NK-92 (cell line): Measurements from ENCODE around the gene IL17REL.
"Not testable (repeated sequence)": the region's sequence is repeated elsewhere in the genome, so short reads cannot be mapped to it uniquely, and the experiment has no call there.

ENCODE experiments used
- DNase-seq: peaks from one replicate; lab custom pipeline; 2025; ENCODE audit not compliant: unreplicated experiment; lab: John Stamatoyannopoulos, UW

The IL17REL gene

GRCh38 chr22:49992921-49993648, 19.5 kb downstream of the IL17REL start:
- no peak for DNase-seq

DNA sequence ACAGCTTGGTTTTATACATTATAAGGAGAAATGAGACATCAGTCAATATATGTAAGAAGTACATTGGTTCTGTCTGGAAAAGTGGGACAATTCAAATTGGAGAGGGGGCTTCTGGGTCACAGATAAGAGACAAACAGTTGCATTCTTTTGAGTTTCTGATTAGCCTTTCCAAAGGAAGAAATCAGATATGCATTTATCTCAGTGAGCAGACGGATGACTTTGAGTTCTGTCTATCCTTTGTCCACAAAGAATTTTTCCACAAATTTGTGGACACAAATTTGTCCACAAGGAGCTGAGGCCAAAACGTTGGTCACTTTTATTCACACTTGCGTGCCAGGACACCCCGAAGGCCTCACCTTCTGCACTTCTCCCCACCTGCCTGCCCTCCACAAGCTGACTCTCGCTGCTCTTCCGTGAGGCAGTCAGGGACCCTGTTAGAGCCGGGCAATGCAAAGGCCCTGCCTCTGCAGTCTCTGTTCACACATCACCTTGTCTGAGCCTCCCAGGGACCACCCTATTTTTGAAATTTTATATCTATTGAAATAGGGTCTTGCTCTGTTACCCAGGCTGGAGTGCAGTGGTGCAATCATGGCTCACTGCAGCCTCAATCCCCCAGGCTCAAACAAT, 20.5 kb downstream of the IL17REL start:
- no peak for DNase-seq

DNA sequence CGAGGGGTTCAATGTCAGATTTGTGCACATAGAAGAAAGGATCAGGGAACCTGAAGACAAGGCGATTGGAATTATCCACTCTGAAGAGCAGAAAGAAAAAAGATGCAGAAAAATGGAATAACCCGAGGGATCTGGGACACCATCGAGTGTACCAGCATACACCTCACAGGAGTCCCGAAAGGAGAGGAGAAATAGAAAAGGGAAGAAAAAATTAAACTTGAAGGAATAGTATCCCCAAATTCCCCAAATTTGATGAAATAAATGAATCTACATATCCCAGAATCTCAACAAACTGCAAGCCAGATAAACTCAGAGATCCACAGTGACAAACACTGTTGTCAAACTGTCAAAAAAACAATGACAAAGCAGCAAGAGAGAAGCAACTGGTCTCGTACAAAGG, 21.4 kb downstream of the IL17REL start:
- no peak for DNase-seq

- DNase-seq: not testable (repeated sequence)
Measured at GRCh38 chr22:49989826-49990225, 22.7 kb downstream of the IL17REL start.

DNA sequence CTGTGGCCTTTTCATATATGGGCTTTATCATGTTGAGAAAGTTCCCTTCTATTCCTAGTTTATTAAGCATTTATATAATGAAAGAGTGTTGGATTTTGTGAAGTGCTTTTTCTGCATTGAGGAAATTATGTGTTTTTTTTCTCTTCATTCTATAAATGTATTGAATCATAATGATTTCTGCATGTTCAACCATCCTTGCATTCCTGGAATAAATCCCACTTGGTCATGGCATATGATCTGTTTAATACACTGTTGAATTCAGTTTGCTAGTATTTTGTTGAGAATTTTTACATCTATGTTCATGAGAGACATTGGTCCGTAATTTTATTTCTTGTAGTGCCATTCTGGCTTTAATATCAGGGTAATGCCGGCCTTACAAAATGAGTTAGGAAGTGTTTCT, 26.2 kb downstream of the IL17REL start:
- DNase-seq: no peak

DNA sequence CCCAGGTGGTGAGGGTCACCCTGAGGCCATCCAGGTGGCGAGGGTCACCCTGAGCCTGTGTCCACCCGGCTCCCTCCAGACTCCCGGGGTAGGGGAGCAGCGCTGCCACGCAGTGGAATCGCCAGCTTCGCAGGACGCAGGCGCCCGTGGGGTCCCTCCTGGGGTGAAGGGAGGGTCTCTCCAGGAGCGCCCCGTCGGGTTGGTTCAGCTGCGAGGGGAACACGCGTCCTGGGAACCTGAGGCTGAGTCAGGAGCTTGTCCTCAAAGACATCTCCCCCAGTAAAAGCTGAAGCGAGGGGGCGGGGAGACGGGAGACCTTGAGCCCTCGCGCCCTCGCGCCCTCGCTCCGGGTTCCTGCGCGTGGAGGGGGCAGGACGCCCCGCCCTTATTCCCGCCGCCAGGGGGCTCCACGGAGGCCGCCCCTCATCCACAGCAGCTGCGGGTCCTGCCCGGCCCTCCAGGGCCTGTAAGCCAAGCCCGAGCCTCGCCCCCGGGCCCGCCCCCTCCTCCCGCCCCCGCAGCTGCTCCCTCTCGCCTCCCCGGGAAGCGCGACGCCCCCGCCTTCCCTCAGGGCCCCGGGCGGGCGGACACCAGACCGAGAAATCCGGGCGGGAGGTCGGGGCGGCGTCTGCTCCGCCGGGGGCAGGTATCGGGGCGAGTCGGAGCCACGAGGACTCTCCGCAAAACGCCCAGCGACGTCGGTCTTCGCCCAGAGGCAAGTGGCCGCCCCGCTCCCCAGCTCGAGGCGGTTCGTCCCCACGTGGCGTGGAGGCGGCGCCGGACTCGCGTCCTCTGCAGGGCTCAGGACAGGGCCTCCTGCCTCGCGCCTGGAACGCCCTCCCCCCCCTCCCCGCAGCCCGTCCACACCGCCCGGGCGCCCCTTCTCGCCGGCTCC, 29.2 kb downstream of the IL17REL start:
- DNase-seq: no peak

- not testable (repeated sequence) for DNase-seq
Measured at GRCh38 chr22:49981799-49982198, 30.8 kb downstream of the IL17REL start.

DNA sequence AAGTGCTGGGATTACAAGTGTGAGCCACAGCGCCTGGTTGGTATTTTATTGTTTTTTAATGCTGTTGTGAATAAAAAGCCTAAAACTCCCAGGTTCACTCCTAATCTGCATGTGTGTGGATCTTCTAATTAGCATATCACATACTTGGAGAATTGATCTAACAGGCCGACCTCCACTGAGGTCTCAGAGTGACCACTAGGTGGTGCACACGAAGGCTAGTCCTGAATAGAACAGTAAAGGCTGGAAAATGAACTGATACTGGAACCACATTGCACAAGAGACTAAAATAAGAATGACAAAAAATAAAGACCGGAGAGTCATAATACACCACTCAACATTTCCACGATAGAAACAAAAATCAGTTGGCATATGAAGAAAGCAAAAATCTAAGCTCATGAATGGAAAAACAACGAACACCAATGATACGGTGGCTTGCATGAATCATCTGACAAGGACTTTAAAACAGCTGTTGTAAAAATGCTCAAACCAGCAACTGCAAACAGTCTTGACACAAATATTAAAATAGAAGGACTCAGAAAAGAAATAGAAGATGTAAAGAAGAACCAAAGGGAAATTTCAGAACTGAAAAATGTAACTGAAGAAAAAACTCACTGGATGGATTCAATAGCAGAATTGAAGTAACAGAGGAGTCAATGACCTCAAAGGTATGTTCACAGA, 32.8 kb downstream of the IL17REL start:
- DNase-seq: no peak

GRCh38 chr22:49977578-49977977, 35.0 kb downstream of the IL17REL start:
- no peak for DNase-seq

DNA sequence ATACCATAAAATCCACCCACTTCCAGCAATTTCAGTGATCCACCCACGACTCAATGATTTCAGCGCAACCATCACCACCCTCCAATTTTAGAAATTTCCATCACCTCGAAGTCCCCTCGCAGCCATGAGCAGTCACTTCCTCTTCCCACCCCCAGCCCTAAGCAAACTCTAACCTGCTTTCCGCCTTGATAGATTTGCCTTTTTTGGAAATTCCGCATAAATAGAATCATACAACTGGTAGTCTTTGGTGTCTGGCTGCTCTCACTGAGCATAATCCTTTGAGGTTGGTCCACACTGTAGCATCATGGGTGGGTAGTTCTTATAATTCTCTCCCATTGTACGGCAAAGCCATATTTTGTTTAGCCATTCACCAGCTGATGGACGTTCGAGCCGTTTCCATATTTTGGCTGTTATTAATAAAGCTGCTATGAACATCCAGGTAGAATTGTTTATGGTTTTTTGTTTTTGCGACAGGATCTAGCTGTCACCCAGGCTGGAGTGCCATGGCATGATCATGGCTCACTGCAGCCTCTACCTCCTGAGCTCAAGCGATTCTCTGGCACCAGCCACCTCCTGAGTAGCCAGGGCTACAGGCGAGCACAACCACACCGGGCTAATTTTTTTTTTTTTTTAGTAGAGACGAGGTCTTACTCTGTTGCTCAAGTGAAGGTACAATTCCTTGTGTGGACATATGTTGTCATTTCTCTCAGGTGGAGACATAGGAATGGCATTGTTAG, 36.0 kb downstream of the IL17REL start:
- DNase-seq: no peak

DNA sequence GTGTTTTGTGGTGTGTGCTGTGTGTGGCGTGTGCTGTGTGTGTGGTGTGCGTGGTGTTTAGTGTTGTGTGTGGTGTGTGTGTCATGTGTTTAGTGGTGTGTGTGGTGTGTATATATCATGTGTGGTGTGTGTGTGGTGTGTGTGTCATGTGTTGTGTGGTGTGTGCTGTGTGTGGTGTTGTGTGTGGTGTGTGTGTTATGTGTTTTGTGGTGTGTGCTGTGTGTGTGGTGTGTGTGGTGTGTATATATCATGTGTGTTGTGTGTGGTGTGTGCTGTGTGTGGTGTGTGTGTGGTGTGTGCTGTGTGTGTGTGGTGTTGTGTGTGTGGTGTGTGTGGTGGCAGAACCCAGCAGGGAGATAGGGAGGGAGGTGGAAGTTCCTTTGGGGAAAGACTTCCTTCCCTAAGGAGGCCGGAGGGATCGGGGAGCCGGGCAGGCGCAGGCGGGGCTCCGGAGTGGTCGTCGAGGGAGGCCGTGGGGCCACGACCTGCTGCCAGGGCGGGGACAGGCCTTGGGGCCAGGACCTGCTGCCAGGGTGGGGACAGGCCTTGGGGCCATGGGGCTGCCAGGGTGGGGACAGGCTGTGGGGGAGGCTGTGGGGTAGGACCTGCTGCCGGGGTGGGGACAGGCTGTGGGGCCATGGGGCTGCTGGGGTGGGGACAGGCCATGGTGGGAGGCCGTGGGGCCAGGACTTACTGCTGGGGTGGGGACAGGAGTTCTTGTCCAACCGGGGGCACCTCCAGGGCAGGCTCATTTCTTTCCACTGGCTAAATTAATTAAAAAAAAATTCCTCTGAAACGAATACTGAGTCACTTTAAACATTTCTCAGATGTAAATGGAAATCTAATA, 36.8 kb downstream of the IL17REL start:
- DNase-seq: no peak

- no peak for DNase-seq
Measured at GRCh38 chr22:49973018-49973961, 39.3 kb downstream of the IL17REL start.

DNA sequence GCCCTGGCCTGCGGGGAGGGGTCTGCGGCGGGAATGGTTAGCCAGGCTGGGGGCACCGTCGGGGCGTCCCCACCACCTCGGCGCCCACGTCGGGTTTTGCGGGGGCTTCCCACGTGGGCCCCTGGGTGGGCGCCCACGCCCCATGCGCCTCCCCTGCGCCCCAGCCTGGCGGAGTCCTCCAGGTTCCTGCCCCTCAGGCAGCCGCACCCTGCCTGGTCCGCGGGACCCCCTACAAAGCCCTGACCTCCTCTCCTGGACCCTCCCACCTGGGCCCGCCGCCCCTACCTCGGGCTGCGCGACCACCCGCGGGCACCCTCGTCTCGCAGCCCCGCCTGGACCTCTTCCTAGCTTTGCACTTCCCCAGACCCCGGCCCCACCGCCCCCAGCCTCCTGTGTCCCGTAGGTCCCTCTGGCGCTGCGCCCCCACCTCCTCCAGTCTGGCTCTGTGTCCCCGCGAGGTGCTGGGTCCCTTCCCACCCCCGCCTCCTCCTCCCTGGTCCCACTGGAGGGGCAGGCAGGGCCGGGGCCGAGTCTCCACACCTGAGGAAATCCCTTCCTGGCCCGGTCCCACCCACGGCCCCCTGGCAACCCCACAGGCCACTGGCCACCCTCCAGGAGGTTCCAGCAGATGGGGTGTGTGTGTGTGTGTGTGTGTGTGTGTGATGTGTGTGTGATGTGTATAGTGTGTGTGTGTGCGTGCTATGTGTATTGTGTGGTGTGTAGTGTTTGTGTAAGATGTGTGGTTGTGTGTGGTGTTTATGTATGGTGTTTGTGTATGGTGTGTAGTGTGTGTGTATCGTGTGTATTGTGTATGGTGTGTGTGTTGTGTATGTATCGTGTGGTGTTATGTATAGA, 40.2 kb downstream of the IL17REL start:
- DNase-seq: no peak

- no peak for DNase-seq
Measured at GRCh38 chr22:49971232-49972162, 41.1 kb downstream of the IL17REL start.

DNA sequence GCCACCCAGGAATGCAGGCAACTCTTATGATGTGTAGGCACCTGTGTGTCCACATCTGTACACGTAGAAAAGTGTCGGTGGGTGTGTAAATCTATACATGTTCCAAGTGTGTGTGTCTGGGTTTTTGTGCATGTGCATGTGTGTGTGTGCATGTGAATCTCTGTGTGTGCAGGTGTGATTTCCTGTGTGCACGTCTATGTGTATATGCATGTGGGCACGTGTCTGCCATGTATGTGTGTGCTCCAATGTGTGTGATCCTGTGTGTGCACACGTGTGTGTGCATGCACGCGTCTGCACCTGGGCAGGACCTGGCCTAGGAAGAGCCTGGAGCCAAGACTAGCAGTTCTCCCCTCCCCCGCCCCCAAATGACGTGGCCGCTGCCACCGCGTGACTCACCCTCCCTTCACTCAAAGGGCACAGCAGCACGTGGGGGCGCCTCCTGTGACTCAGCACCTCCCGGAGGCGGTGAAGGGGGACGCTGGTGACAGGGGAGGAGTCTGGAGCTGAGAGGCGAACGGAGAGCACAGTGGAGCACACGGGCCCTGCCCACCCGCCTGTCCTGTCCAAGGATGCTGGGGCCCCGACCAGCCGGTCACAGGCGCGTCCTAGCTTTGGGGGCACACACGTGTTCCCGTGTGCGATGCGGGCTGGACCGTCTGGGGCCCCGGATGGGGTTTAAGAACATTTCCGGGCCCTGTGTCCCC, 41.9 kb downstream of the IL17REL start:
- peak; percentile 59 for DNase-seq
